ENCODE results near the gene TFF3.

TFF3 gene

DNA sequence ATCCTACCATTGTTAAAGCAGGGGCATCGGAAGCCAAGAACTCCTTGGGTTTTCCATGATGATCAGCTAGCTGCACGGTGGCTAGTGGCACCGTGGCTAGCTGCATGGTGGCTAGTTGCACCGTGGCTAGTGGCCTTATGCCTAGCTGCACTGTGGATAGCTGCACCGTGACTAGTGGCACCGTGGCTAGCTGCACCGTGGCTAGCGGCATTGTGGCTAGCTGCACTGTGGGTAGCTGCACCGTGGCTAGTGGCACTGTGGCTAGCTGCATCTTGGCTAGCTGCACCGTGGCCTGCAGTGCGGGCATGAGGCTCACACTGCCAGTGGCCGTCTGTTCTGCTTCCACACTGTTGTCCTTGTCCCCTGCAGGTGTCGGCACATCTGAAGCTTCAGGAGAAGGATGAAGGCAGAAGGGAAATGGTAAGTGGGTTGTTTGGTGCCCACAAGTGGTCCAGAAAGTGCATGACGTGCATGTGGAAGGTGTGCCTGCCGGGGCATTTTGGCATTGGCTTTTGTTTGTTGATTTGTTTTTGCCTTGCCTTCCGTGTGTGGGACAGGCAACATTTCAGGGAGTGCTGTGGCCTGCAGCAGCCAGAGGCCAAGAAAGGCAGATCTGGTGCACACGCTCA lies 38.6 kb downstream of the TFF3 start:
- no peaks in the 10 kb centered on the region for H3K36me3 ChIP-seq (replicated peaks; ENCODE audit: insufficient read depth, low read length)
- TF ChIP-seq EZH2phosphoT487 (IDR thresholded peaks at IDR 0.05; ENCODE audit: low read length) = no peak
- TF ChIP-seq, protein P1, sequence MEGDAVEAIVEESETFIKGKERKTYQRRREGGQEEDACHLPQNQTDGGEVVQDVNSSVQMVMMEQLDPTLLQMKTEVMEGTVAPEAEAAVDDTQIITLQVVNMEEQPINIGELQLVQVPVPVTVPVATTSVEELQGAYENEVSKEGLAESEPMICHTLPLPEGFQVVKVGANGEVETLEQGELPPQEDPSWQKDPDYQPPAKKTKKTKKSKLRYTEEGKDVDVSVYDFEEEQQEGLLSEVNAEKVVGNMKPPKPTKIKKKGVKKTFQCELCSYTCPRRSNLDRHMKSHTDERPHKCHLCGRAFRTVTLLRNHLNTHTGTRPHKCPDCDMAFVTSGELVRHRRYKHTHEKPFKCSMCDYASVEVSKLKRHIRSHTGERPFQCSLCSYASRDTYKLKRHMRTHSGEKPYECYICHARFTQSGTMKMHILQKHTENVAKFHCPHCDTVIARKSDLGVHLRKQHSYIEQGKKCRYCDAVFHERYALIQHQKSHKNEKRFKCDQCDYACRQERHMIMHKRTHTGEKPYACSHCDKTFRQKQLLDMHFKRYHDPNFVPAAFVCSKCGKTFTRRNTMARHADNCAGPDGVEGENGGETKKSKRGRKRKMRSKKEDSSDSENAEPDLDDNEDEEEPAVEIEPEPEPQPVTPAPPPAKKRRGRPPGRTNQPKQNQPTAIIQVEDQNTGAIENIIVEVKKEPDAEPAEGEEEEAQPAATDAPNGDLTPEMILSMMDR (IDR thresholded peaks at IDR 0.05; ENCODE audit: low read length) = no peak
- no peak for TF ChIP-seq EZH2 (optimal IDR thresholded peaks at IDR 0.05; ENCODE audit: low read depth, low read length)
- H2AFZ ChIP-seq (ENCODE audit: low read length) = no peak overlapping the region
- H3K79me2 ChIP-seq (ENCODE audit: low read length) = no peaks in the 10 kb centered on the region
- DNase-seq = no peak
- no peak overlapping the region for H3K4me3 ChIP-seq (ENCODE audit: low read length)
- no peaks in the 10 kb centered on the region for H4K20me1 ChIP-seq (ENCODE audit: insufficient read depth, low read length)
- no peaks in the 10 kb centered on the region for H3F3A ChIP-seq (ENCODE audit: insufficient read depth, low read length)
- H3K9ac ChIP-seq (ENCODE audit: low read length) = no peak overlapping the region
- H3K9me2 ChIP-seq (replicated peaks; ENCODE audit: insufficient read depth, low read length) = no peaks in the 10 kb centered on the region
- no peaks in the 10 kb centered on the region for H3K9me3 ChIP-seq (replicated peaks; ENCODE audit: insufficient read depth, low read length)
- H3K4me1 ChIP-seq (ENCODE audit: low read length) = no peaks in the 10 kb centered on the region
- no peak overlapping the region for H3K27ac ChIP-seq (ENCODE audit: low read length)
- peaks cover 95% of the 10 kb centered on the region for H3K27me3 ChIP-seq (replicated peaks; ENCODE audit: insufficient read depth, low read length)
- no peak overlapping the region for H3K4me2 ChIP-seq (ENCODE audit: low read depth, low read length)

DNA sequence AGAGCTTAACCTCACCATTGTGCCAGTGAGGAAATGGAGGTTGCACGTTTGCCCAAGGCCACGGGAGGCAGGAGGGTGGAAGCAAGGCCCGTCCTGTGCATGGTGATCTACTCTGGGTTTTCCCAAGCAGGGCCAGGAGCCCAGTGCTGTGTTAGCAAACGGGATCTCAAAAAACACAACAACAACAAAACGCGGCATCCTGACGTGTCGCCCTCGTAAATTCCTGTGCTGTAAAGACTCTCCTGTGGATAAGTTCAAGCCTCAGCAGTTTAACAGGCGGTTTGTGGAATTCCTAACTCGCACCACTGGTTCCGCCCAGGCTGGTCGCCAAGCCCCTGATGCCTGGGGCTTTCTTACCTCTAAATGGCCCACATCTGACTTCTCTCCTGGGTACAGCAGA lies 39.1 kb downstream of the TFF3 start:
- no peaks in the 10 kb centered on the region for H3K36me3 ChIP-seq (replicated peaks; ENCODE audit: insufficient read depth, low read length)
- no peak overlapping the region for H2AFZ ChIP-seq (ENCODE audit: low read length)

DNA sequence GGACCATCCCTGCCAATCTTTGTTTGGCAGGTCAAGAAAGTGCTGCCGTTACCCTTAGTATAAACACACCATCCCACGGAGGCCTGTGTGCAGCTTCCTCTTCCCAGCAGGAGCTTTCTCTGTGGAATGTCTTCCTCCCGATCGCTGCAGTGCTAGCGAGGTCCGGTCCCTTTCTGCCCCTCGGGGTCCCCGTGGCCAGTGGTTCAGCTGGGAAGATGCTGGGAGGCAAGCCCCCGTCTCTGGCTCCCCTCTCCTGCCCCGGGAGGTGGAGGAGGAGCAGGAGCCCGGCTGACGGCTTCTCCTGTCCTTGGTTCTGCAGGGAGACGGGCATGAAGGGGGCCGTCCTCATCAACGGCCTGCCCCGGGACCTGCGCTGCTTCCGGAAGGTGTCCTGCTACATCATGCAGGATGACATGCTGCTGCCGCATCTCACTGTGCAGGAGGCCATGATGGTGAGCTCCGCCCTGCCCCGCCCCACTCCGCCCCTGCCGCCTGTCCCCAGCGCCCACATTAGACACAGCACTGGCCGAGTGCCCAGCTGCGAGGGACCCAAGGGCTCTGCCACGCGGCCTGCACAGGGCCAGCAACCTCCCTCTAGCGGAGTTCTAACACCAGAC lies 42.1 kb downstream of the TFF3 start:
- peaks cover 86% of the 10 kb centered on the region for H3K27me3 ChIP-seq (replicated peaks; ENCODE audit: insufficient read depth, low read length)
- H3K9me2 ChIP-seq (replicated peaks; ENCODE audit: insufficient read depth, low read length) = no peaks in the 10 kb centered on the region
- H4K20me1 ChIP-seq (ENCODE audit: insufficient read depth, low read length) = no peaks in the 10 kb centered on the region
- H3K9ac ChIP-seq (ENCODE audit: low read length) = no peak overlapping the region
- H3K36me3 ChIP-seq (replicated peaks; ENCODE audit: insufficient read depth, low read length) = no peaks in the 10 kb centered on the region
- no peaks in the 10 kb centered on the region for H3K79me2 ChIP-seq (ENCODE audit: low read length)
- no peak overlapping the region for H3K4me2 ChIP-seq (ENCODE audit: low read depth, low read length)
- no peaks in the 10 kb centered on the region for H3F3A ChIP-seq (ENCODE audit: insufficient read depth, low read length)
- H2AFZ ChIP-seq (ENCODE audit: low read length) = no peak overlapping the region
- H3K4me3 ChIP-seq (ENCODE audit: low read length) = no peak overlapping the region
- no peak overlapping the region for H3K27ac ChIP-seq (ENCODE audit: low read length)
- DNase-seq = no peak
- no peaks in the 10 kb centered on the region for H3K9me3 ChIP-seq (replicated peaks; ENCODE audit: insufficient read depth, low read length)
- no peaks in the 10 kb centered on the region for H3K4me1 ChIP-seq (ENCODE audit: low read length)
- TF ChIP-seq, protein P1 (IDR thresholded peaks at IDR 0.05; ENCODE audit: low read length) = no peak
- TF ChIP-seq EZH2phosphoT487 (IDR thresholded peaks at IDR 0.05; ENCODE audit: low read length) (no peak), EZH2 (optimal IDR thresholded peaks at IDR 0.05; ENCODE audit: low read depth, low read length) (no peak)

More for the DNA sequence above, 39.1 kb downstream of the TFF3 start:
- H3K9me2 ChIP-seq (replicated peaks; ENCODE audit: insufficient read depth, low read length) = no peaks in the 10 kb centered on the region
- no peak for DNase-seq
- H3K4me2 ChIP-seq (ENCODE audit: low read depth, low read length) = no peak overlapping the region
- H4K20me1 ChIP-seq (ENCODE audit: insufficient read depth, low read length) = no peaks in the 10 kb centered on the region
- H3K27me3 ChIP-seq (replicated peaks; ENCODE audit: insufficient read depth, low read length) = peaks cover 94% of the 10 kb centered on the region
- H3K4me1 ChIP-seq (ENCODE audit: low read length) = no peaks in the 10 kb centered on the region
- no peaks in the 10 kb centered on the region for H3K79me2 ChIP-seq (ENCODE audit: low read length)
- no peaks in the 10 kb centered on the region for H3K9me3 ChIP-seq (replicated peaks; ENCODE audit: insufficient read depth, low read length)
- no peak overlapping the region for H3K4me3 ChIP-seq (ENCODE audit: low read length)
- no peak overlapping the region for H3K27ac ChIP-seq (ENCODE audit: low read length)
- H3K9ac ChIP-seq (ENCODE audit: low read length) = no peak overlapping the region
- no peaks in the 10 kb centered on the region for H3F3A ChIP-seq (ENCODE audit: insufficient read depth, low read length)
- no peak for TF ChIP-seq EZH2 (optimal IDR thresholded peaks at IDR 0.05; ENCODE audit: low read depth, low read length)
- no peak for TF ChIP-seq EZH2phosphoT487 (IDR thresholded peaks at IDR 0.05; ENCODE audit: low read length)
- TF ChIP-seq, protein P1 (IDR thresholded peaks at IDR 0.05; ENCODE audit: low read length) = no peak

All from MM.1S (cell line).